Measurements from ENCODE around the gene MTNR1B.

GRCh38 chr11:92986585-92986984, 17.1 kb downstream of the MTNR1B start:
- no peak for TF ChIP-seq POLR2A (IDR thresholded peaks at IDR 0.05)
- TF ChIP-seq CTCF (IDR thresholded peaks at IDR 0.05), result no peak

All from ovary (tissue), 3 donors.